Activated T-helper 2 cell treated with anti-CD3 and anti-CD28 coated beads, Interferon-gamma antibody, Interleukin-2, Interleukin-4, amounts not matched to agents 10 μg/mL and 5 μg/mL and 100 μg/mL, durations not matched to agents 14 hours and 24 hours and 36 hours (primary cell): ENCODE results near the gene SPPL3. TPM values are rescaled to one million over a fixed set of nuclear protein-coding genes. Genes with fewer than 3 reads are reported as not detected.

ENCODE experiments used
- DNase-seq: peaks from one replicate; pipeline ENCODE4 v3.0.0; 2021; ENCODE audit warnings: low spot score
- H3K27ac Mint-ChIP-seq: one replicate; pipeline ENCODE4 v1.8.0; 2021; ENCODE audit warnings: mixed read lengths
- H3K27me3 Mint-ChIP-seq: one replicate; pipeline ENCODE4 v1.8.0; 2021; ENCODE audit warnings: low read depth, mixed read lengths
- H3K36me3 Mint-ChIP-seq: one replicate; pipeline ENCODE4 v1.8.0; 2021; ENCODE audit warnings: low read depth, mixed read lengths
- H3K4me1 Mint-ChIP-seq: one replicate; pipeline ENCODE4 v1.8.0; 2021; ENCODE audit warnings: low read depth, mixed read lengths
- H3K4me3 Mint-ChIP-seq: one replicate; pipeline ENCODE4 v1.8.0; 2021; ENCODE audit warnings: low read depth, mild to moderate bottlenecking, moderate library complexity, mixed read lengths
- H3K9me3 Mint-ChIP-seq: one replicate; pipeline ENCODE4 v1.8.0; 2021; ENCODE audit warnings: mixed read lengths
- intact Hi-C: fragments of 100-400 bp; cut with micrococcal nuclease; formaldehyde crosslinking; loops from one replicate; pipeline ENCODE4 v1.15.1; 2023
- total RNA-seq: library from RNA; stranded (reverse); gene quantifications from 2 replicates; pipeline ENCODE4 v1.2.3, GENCODE V29; 2022

SPPL3 gene
- total RNA-seq, 1 donor from 2014 or later = 33.4 TPM

DNA sequence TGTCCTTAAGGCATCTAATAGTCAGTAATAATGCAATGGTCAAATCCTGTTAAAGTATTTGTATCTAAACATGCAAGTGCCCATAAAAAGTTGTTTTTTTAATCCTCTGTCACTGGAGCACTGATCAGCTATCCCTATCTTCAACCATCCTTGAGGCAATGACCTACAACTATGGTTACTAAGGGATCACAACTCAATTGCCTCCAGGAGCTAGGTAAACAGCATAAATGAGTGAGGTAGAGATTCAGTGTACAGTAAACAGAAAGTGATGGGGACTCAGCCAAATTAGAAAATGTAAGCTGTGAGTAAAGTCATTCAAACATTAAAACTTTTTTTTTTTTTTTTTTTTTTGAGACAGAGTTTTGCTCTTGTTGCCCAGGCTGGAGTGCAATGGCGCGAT lies 18.6 kb downstream of the SPPL3 start:
- Mint-ChIP-seq H3K27me3 (no peaks in the 10 kb centered on the region), H3K36me3 (peaks cover 11% of the 10 kb centered on the region), H3K9me3 (no peaks in the 10 kb centered on the region), H3K4me3 (no peak overlapping the region), H3K4me1 (peaks cover 37% of the 10 kb centered on the region), H3K27ac (no peak overlapping the region)
- DNase-seq = no peak
- intact Hi-C loops = no loop called here

DNA sequence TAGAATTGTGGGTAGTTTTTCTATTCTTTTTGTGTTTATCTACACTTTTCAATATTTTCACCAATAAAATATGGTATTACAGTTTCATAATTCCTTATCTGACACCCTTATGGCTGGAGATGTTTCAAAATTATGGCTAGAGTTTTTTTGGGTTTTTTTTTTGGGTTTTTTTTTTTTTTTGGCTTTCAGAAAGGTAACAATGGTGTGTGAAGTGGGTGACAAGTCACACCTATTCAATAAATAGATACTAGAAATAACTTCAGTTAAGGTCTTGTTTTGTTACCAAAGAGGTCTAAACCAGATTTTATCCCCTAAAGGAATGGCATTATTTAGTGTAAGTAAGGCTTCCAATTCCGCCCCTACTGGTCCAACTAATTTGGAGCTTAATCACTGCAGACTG lies 19.5 kb downstream of the SPPL3 start:
- Mint-ChIP-seq H3K4me3 (no peak overlapping the region), H3K27ac (no peak overlapping the region), H3K27me3 (no peaks in the 10 kb centered on the region), H3K9me3 (no peaks in the 10 kb centered on the region), H3K4me1 (peaks cover 43% of the 10 kb centered on the region), H3K36me3 (peaks cover 11% of the 10 kb centered on the region)
- intact Hi-C loops = no loop called here
- no peak for DNase-seq

DNA sequence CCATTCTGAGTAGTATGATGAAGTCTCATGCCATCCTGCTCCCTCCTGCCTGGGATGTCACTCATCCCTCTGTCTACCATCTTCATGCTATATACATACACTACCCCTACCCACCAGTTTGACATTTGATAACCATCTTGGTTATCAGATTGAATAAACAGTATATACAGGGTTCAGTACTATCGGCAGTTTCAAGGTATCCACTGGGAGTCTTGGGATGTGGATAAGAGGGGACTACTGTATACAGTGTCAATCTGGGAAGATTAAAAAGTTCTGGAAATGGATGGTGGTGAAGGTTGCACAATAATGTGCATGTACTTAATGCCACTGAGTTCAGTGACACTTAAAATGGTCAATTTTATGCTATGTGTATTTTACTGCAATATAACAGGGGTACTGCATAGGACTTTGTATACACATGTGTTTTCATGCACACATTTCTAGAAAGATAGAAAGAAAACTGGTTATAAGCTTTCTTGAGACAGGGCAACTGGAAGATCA lies 22.1 kb downstream of the SPPL3 start:
- no peaks in the 10 kb centered on the region for H3K9me3 Mint-ChIP-seq
- H3K4me1 Mint-ChIP-seq = peaks cover 40% of the 10 kb centered on the region
- no peaks in the 10 kb centered on the region for H3K27me3 Mint-ChIP-seq
- no peak overlapping the region for H3K27ac Mint-ChIP-seq
- intact Hi-C loops = no loop called here
- H3K36me3 Mint-ChIP-seq = peaks cover 7% of the 10 kb centered on the region
- no peak overlapping the region for H3K4me3 Mint-ChIP-seq
- DNase-seq = no peak

DNA sequence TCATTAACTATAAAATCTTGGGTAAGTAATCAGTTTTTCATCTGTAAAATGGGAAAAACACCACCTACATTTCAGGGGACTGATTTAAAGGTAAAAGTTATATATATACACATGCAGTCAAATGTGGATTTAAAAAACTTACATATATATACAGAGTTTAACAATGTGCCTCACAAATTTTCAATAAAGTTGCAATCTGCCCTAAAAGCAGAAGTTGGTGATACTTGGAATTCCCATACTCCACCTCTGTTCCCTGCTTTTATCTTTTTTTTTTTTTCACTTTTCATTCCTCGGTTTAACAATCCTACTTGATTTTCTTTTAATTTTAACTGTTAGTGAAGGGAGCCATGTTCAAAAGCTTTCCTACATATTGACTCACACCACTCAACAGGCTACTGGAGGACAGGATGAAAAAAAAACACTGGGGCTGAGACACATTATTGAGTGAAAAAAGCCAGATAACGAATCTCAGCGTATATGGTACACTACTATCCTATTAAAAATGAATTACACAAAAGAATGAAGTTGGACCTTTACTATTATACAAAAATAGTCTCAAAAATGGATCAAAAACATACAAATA lies 24.3 kb downstream of the SPPL3 start:
- H3K9me3 Mint-ChIP-seq = no peaks in the 10 kb centered on the region

DNA sequence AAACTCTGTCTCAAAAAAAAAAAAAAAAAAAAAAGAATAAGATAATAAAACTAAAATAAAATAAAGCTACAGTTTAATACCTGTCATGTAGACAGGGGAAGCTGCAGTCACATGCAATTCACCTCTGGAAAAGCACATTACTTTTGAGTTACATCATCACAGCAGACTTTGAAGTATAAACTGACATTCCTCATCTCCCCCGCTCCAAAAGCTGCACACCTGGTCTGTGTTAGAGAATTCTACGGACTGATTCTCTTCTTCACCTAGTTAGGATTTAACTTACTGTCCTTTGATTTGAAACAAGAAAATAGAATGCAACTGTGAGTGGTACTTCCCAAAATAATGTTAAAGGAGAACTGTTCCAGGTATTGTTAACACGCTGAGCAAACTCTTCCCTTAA lies 25.1 kb downstream of the SPPL3 start:
- intact Hi-C loops = no loop called here
- H3K27me3 Mint-ChIP-seq = no peaks in the 10 kb centered on the region
- DNase-seq = no peak
- H3K4me3 Mint-ChIP-seq = no peak overlapping the region
- no peak overlapping the region for H3K27ac Mint-ChIP-seq
- H3K4me1 Mint-ChIP-seq = peaks cover 37% of the 10 kb centered on the region
- H3K36me3 Mint-ChIP-seq = peaks cover 6% of the 10 kb centered on the region
- no peaks in the 10 kb centered on the region for H3K9me3 Mint-ChIP-seq

More for the DNA sequence above, 24.3 kb downstream of the SPPL3 start:
- Mint-ChIP-seq H3K4me3 (no peak overlapping the region), H3K4me1 (peaks cover 41% of the 10 kb centered on the region), H3K27me3 (no peaks in the 10 kb centered on the region), H3K36me3 (peaks cover 7% of the 10 kb centered on the region), H3K27ac (no peak overlapping the region)
- DNase-seq = no peak
- intact Hi-C loops = no loop called here

DNA sequence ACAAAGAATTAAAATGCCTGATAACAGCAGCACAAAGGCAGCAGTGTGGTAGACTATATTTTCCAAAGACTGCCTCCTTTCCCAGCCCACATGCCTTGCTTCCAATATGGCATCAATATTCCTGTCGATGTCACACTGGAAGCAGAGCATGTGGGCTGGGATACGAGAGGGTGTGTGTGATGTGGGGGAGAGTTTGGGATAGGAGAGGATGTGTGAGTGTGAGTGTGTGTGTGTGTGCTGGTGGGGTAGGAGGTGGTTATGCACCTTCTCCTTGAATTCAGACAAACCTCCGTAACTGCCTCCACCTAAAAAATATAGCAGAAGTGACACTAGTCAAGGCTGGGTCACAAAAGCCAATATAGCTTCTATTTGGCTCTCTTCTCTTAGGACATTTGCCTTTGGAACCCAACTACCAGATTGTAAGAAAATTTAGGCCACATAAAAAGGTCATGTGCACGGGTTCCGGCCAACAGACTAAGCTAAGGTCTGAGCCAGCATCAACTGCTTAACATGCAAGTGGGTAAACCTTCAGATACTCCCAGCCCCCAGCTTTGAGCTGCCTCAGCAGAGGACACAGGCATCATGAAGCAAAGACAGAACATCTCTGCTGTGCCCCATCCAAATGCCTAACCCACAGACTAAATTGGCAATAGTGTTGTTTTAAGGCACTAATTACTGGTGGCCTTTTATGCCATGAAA lies 29.5 kb downstream of the SPPL3 start:
- Mint-ChIP-seq H3K4me1 (peaks cover 29% of the 10 kb centered on the region), H3K27ac (no peak overlapping the region), H3K36me3 (peaks cover 15% of the 10 kb centered on the region), H3K27me3 (no peaks in the 10 kb centered on the region), H3K9me3 (no peaks in the 10 kb centered on the region), H3K4me3 (no peak overlapping the region)
- intact Hi-C loops = no loop called here
- DNase-seq = no peak

DNA sequence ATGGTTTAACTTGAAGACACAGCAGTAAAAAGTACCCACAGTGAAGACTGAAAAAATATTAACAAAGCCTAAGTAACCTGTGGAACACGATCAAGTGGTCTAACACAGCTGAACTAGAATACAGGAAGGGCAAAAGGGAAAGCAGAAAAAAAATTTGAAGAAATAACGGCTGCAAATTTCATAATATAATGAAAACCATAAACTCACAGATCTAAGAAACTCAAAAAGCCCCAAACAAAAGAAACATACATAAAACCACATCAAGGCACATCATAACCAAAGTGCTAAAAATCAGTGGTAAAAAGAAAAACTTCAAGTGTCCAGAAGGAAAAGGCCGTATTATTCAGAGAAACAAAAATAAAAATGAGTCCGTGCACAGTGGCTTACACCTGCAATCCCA lies 30.9 kb downstream of the SPPL3 start:
- intact Hi-C loops = no loop called here
- H3K36me3 Mint-ChIP-seq = peaks cover 11% of the 10 kb centered on the region
- no peak for DNase-seq
- H3K9me3 Mint-ChIP-seq = no peaks in the 10 kb centered on the region
- H3K27me3 Mint-ChIP-seq = no peaks in the 10 kb centered on the region
- peak overlapping the region; percentile 39 for H3K27ac Mint-ChIP-seq
- no peak overlapping the region for H3K4me3 Mint-ChIP-seq
- peaks cover 27% of the 10 kb centered on the region for H3K4me1 Mint-ChIP-seq

DNA sequence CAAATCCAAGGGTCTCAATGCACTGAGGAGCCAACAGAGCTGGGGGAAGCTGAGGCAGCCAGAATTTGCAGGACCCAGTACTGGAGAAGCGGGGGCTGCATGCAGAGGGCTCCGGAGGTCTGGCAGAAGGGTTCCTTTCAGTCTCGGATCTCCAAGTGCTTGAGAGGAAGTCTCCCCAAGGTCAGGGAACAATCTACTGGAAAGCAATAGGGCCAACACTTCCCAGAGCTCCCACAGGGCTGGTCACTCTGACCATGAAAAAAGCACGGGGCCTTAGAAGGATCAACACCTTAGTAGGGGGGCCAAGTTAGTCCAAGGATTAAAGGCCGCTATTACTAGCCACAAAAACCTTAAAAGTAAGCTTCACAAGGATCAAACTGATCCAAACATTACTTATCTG lies 31.7 kb downstream of the SPPL3 start:
- intact Hi-C loops = no loop called here
- peaks cover 27% of the 10 kb centered on the region for H3K4me1 Mint-ChIP-seq
- no peak for DNase-seq

DNA sequence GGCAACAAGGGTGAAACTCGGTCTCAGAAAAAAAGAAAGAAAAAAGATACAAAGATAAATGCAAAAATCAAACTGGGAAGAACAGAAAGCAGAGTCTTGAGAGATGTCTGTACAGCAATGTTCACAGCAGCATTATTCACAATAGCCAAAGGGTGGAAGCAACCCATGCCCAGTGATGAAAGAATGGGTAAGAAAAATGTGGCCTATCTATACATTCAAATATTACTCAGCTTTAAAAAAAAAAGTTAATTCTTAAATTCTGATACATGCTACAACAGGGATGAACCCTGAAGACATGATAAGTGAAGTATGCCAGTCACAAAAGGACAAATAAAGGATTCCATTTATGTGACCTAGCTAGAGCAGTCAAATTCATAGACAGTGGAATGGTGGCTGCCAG lies 33.7 kb downstream of the SPPL3 start:
- Mint-ChIP-seq H3K27me3 (no peaks in the 10 kb centered on the region), H3K27ac (peak overlapping the region; percentile 38), H3K4me1 (peaks cover 26% of the 10 kb centered on the region), H3K9me3 (no peaks in the 10 kb centered on the region), H3K4me3 (no peak overlapping the region), H3K36me3 (peaks cover 15% of the 10 kb centered on the region)
- intact Hi-C loops = no loop called here
- DNase-seq = no peak

More for the DNA sequence above, 31.7 kb downstream of the SPPL3 start:
- Mint-ChIP-seq H3K27ac (no peak overlapping the region), H3K27me3 (no peaks in the 10 kb centered on the region), H3K36me3 (peaks cover 11% of the 10 kb centered on the region), H3K9me3 (no peaks in the 10 kb centered on the region), H3K4me3 (no peak overlapping the region)

DNA sequence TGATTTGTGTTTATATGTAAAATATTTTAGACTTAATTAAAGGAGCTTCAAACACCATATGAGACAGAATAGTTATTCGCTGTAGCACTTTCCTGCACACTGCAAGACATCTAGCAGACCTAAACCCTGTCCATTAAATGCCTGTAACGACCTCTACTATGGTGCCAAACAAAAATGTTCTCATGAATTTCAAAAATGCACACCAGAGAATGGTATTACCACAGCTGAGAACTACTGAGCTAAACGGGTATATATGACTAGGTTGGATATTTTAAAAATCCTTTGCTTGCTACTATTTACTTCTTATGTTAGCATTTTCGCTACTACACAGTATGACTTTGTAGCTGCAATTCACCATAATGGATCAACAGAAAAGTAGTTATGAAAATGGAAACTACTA lies 34.8 kb downstream of the SPPL3 start:
- no peak overlapping the region for H3K4me3 Mint-ChIP-seq
- H3K27ac Mint-ChIP-seq = no peak overlapping the region
- no peaks in the 10 kb centered on the region for H3K9me3 Mint-ChIP-seq
- intact Hi-C loops = no loop called here
- peaks cover 15% of the 10 kb centered on the region for H3K36me3 Mint-ChIP-seq
- no peaks in the 10 kb centered on the region for H3K27me3 Mint-ChIP-seq
- DNase-seq = no peak
- H3K4me1 Mint-ChIP-seq = peaks cover 32% of the 10 kb centered on the region

DNA sequence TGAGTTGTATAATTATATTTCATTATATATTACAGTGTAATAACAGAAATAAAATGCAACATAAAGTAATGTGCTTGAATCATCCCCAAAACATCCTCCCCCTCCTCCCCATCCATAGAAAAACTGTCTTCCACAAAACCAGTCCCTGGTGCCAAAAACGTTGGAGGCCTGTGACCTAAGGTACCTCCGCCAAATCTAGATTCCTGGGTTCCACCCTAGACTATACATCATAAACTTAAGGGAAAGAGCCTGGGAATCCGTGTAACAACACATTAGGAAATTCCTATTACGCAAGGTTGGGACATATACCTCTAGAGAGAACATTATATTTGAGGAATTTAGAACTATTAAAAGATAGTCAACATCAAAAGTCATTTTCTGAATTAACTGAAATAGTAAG lies 38.0 kb downstream of the SPPL3 start:
- intact Hi-C loops = no loop called here

DNA sequence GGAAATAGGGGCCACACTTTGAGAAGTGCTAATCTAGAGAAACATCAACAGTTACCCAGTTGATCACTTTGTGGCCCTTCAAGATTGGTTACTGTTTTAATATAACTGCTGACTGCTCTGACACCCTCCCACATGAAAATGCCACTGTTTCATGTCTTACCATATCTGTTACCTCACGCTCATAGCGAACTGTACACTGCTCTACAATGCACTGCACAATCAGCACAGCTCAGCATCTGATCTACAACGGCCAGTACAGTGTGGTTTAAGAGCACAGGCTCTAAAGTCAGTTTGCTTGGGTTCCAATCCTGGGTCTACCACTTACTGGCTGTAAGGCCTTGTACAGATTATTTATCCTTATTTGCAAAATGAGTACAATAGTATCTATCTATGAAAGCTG lies 39.1 kb downstream of the SPPL3 start:
- Mint-ChIP-seq H3K36me3 (peaks cover 9% of the 10 kb centered on the region), H3K27ac (no peak overlapping the region), H3K4me3 (no peak overlapping the region), H3K4me1 (peaks cover 28% of the 10 kb centered on the region), H3K9me3 (no peaks in the 10 kb centered on the region), H3K27me3 (no peaks in the 10 kb centered on the region)
- no peak for DNase-seq
- intact Hi-C loops = no loop called here

More for the DNA sequence above, 38.0 kb downstream of the SPPL3 start:
- Mint-ChIP-seq H3K36me3 (peaks cover 4% of the 10 kb centered on the region), H3K9me3 (no peaks in the 10 kb centered on the region), H3K4me1 (peaks cover 28% of the 10 kb centered on the region), H3K4me3 (no peak overlapping the region), H3K27me3 (no peaks in the 10 kb centered on the region), H3K27ac (no peak overlapping the region)
- DNase-seq = no peak

DNA sequence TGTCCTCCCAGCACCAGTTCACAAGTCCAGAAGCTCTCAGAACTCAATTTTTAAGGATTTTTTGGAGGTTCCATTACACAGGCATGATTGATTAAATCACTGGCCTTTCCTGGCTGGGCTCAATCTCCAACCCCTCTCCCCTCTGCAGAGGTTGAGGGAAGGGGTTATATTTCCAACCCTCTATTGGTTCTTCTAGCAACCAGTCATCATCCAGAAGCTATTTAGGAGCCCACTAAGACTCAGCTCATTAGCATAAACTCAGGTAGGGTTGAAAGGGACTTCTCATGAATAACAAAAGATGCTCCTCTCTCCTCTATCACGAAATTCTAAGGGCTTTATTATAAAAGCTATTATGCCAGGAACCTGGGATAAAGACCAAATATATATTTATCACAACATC lies 41.5 kb downstream of the SPPL3 start:
- H3K36me3 Mint-ChIP-seq = peaks cover 19% of the 10 kb centered on the region
- peaks cover 24% of the 10 kb centered on the region for H3K4me1 Mint-ChIP-seq
- no peak overlapping the region for H3K4me3 Mint-ChIP-seq
- H3K27me3 Mint-ChIP-seq = no peaks in the 10 kb centered on the region
- H3K27ac Mint-ChIP-seq = no peak overlapping the region
- H3K9me3 Mint-ChIP-seq = peaks cover 6% of the 10 kb centered on the region
- intact Hi-C loops = no loop called here
- no peak for DNase-seq
